WTC11 (cell line): ENCODE measurements around the gene RNF150.

Experiments used
- CBFB ChIP-seq: sonication (generic); formaldehyde crosslinking; IDR thresholded peaks from 2 replicates; pipeline ENCODE4 v1.8.1; 2022; ENCODE audit warnings: mild to moderate bottlenecking, low read depth, missing genetic modification reagents
- FOXJ3 ChIP-seq: sonication (generic); formaldehyde crosslinking; IDR thresholded peaks from 2 replicates; pipeline ENCODE4 v1.9.0; 2021; ENCODE audit warnings: missing genetic modification reagents, mild to moderate bottlenecking, borderline replicate concordance
- TEAD1 ChIP-seq: sonication (generic); formaldehyde crosslinking; IDR thresholded peaks from 2 replicates; pipeline ENCODE4 v1.8.0; 2022; ENCODE audit warnings: mild to moderate bottlenecking, missing genetic modification reagents
- TF ChIP-seq, protein P1 (sequence below): fragments of 200-600 bp; IDR thresholded peaks from 2 replicates; pipeline ENCODE4 v1.8.0; 2022; ENCODE audit warnings: antibody characterized with exemption
- TF ChIP-seq, protein P2 (sequence below): sonication (generic); formaldehyde crosslinking; conservative IDR thresholded peaks from 2 replicates; pipeline ENCODE4 v1.8.1; 2022; ENCODE audit warnings: mild to moderate bottlenecking, missing genetic modification reagents
- TF ChIP-seq, protein P3 (sequence below): sonication (generic); formaldehyde crosslinking; IDR thresholded peaks from 2 replicates; pipeline ENCODE4 v1.8.0; 2023; ENCODE audit warnings: missing genetic modification reagents, mild to moderate bottlenecking, borderline replicate concordance

DNA sequence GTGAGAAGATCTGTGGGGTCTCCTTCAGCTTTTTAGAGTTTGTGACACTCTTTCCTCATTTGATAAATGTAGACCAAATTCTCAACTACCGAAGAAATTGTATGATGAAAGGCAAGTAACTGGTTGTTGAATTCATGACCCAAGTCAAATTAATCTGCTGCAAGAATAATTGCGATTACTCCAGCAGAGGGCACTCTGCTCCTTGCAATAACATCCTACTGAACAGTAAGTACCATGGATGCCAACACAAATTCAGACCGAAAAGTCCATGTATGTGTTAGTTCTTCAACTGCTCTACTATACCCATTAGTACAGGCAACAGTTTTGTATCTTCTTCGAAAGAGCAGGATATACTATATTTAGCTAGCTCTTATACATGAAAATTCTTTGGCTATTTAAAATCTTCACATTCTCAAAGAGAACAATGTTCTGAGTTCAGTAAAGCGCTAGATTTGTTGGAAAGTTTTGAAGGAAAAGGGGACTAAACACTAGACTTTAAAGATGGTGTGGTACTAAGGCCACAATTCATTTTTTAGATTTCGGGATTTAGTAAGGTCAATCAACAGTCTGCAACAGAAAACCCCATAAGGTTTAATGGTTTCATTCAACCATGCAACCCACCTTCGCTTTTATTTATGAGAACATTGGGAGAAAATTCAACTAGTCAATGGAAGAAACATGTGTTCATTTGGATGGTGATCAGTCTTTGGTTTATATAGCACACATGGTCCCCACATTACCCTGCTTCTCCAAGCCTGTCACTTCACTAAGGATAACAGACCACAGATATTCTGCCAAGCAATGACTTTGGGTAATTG is 271.7 kb downstream of the RNF150 start:
- TF ChIP-seq, protein P1, sequence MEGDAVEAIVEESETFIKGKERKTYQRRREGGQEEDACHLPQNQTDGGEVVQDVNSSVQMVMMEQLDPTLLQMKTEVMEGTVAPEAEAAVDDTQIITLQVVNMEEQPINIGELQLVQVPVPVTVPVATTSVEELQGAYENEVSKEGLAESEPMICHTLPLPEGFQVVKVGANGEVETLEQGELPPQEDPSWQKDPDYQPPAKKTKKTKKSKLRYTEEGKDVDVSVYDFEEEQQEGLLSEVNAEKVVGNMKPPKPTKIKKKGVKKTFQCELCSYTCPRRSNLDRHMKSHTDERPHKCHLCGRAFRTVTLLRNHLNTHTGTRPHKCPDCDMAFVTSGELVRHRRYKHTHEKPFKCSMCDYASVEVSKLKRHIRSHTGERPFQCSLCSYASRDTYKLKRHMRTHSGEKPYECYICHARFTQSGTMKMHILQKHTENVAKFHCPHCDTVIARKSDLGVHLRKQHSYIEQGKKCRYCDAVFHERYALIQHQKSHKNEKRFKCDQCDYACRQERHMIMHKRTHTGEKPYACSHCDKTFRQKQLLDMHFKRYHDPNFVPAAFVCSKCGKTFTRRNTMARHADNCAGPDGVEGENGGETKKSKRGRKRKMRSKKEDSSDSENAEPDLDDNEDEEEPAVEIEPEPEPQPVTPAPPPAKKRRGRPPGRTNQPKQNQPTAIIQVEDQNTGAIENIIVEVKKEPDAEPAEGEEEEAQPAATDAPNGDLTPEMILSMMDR = peak; percentile 51
- TF ChIP-seq, protein P2, sequence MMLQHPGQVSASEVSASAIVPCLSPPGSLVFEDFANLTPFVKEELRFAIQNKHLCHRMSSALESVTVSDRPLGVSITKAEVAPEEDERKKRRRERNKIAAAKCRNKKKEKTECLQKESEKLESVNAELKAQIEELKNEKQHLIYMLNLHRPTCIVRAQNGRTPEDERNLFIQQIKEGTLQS (CRISPR knock-in tag) = no peak
- no peak for TF ChIP-seq FOXJ3
- no peak for TF ChIP-seq TEAD1 (CRISPR knock-in tag)
- TF ChIP-seq CBFB (CRISPR knock-in tag) = no peak
- TF ChIP-seq, protein P3, sequence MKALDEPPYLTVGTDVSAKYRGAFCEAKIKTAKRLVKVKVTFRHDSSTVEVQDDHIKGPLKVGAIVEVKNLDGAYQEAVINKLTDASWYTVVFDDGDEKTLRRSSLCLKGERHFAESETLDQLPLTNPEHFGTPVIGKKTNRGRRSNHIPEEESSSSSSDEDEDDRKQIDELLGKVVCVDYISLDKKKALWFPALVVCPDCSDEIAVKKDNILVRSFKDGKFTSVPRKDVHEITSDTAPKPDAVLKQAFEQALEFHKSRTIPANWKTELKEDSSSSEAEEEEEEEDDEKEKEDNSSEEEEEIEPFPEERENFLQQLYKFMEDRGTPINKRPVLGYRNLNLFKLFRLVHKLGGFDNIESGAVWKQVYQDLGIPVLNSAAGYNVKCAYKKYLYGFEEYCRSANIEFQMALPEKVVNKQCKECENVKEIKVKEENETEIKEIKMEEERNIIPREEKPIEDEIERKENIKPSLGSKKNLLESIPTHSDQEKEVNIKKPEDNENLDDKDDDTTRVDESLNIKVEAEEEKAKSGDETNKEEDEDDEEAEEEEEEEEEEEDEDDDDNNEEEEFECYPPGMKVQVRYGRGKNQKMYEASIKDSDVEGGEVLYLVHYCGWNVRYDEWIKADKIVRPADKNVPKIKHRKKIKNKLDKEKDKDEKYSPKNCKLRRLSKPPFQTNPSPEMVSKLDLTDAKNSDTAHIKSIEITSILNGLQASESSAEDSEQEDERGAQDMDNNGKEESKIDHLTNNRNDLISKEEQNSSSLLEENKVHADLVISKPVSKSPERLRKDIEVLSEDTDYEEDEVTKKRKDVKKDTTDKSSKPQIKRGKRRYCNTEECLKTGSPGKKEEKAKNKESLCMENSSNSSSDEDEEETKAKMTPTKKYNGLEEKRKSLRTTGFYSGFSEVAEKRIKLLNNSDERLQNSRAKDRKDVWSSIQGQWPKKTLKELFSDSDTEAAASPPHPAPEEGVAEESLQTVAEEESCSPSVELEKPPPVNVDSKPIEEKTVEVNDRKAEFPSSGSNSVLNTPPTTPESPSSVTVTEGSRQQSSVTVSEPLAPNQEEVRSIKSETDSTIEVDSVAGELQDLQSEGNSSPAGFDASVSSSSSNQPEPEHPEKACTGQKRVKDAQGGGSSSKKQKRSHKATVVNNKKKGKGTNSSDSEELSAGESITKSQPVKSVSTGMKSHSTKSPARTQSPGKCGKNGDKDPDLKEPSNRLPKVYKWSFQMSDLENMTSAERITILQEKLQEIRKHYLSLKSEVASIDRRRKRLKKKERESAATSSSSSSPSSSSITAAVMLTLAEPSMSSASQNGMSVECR = no peak
